Mucosa of gallbladder (tissue), 1 donor: ENCODE data around the gene CATSPERD. TPM values are rescaled to one million over a fixed set of nuclear protein-coding genes. Genes with fewer than 3 reads are reported as not detected.
"Not testable (repeated sequence)": the region's sequence is repeated elsewhere in the genome, so short reads cannot be mapped to it uniquely, and the experiment has no call there.

Experiments used
- DNase-seq: peaks from one replicate; pipeline ENCODE4 v3.0.0-alpha.2; 2020; ENCODE audit warnings: low spot score
- total RNA-seq: library from RNA; stranded (reverse); gene quantifications from one replicate; pipeline ENCODE4 v1.2.1, GENCODE V29; 2021
- donor health status: DM: no; HTN: no; CAD: no.

The CATSPERD gene
- total RNA-seq, 1 donor from 2014 or later, result not detected

GRCh38 chr19:5697022-5697889 is 23.2 kb upstream of the CATSPERD start:
- DNase-seq, result no peak

GRCh38 chr19:5697890-5698634 is 22.4 kb upstream of the CATSPERD start:
- no peak for DNase-seq

- no peak for DNase-seq
Measured at GRCh38 chr19:5698635-5699422, 21.6 kb upstream of the CATSPERD start.

- no peak for DNase-seq
Measured at GRCh38 chr19:5700455-5701092, 19.9 kb upstream of the CATSPERD start.

- not testable (repeated sequence) for DNase-seq
Measured at GRCh38 chr19:5702053-5702410, 18.4 kb upstream of the CATSPERD start.

GRCh38 chr19:5703819-5704818 is 16.3 kb upstream of the CATSPERD start:
- DNase-seq, result no peak

- no peak for DNase-seq
Measured at GRCh38 chr19:5705552-5705951, 14.9 kb upstream of the CATSPERD start.

- DNase-seq, result no peak
Measured at GRCh38 chr19:5706876-5707573, 13.4 kb upstream of the CATSPERD start.

- DNase-seq, result no peak
Measured at GRCh38 chr19:5707576-5708575, 12.6 kb upstream of the CATSPERD start.

GRCh38 chr19:5711025-5711424 is 9.4 kb upstream of the CATSPERD start:
- DNase-seq, result no peak

- no peak for DNase-seq
Measured at GRCh38 chr19:5711713-5712161, 8.7 kb upstream of the CATSPERD start.

GRCh38 chr19:5713228-5713627 is 7.2 kb upstream of the CATSPERD start:
- no peak for DNase-seq

GRCh38 chr19:5714816-5715215 is 5.6 kb upstream of the CATSPERD start:
- no peak for DNase-seq

- no peak for DNase-seq
Measured at GRCh38 chr19:5717215-5717935, 3.1 kb upstream of the CATSPERD start.

GRCh38 chr19:5718037-5718578 is 2.3 kb upstream of the CATSPERD start:
- no peak for DNase-seq

GRCh38 chr19:5718579-5719273 is 1.7 kb upstream of the CATSPERD start:
- no peak for DNase-seq
